ENCODE results near the gene UBAP2. TPM values are rescaled to one million over a fixed set of nuclear protein-coding genes. Genes with fewer than 3 reads are reported as not detected.

The UBAP2 gene, protein sequence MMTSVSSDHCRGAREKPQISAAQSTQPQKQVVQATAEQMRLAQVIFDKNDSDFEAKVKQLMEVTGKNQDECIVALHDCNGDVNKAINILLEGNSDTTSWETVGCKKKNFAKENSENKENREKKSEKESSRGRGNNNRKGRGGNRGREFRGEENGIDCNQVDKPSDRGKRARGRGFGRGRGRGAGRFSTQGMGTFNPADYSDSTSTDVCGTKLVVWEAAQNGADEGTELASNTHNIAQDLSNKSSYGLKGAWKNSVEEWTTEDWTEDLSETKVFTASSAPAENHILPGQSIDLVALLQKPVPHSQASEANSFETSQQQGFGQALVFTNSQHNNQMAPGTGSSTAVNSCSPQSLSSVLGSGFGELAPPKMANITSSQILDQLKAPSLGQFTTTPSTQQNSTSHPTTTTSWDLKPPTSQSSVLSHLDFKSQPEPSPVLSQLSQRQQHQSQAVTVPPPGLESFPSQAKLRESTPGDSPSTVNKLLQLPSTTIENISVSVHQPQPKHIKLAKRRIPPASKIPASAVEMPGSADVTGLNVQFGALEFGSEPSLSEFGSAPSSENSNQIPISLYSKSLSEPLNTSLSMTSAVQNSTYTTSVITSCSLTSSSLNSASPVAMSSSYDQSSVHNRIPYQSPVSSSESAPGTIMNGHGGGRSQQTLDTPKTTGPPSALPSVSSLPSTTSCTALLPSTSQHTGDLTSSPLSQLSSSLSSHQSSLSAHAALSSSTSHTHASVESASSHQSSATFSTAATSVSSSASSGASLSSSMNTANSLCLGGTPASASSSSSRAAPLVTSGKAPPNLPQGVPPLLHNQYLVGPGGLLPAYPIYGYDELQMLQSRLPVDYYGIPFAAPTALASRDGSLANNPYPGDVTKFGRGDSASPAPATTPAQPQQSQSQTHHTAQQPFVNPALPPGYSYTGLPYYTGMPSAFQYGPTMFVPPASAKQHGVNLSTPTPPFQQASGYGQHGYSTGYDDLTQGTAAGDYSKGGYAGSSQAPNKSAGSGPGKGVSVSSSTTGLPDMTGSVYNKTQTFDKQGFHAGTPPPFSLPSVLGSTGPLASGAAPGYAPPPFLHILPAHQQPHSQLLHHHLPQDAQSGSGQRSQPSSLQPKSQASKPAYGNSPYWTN
- total RNA-seq, result 15.7 and 18.0 TPM in 2 replicates

DNA sequence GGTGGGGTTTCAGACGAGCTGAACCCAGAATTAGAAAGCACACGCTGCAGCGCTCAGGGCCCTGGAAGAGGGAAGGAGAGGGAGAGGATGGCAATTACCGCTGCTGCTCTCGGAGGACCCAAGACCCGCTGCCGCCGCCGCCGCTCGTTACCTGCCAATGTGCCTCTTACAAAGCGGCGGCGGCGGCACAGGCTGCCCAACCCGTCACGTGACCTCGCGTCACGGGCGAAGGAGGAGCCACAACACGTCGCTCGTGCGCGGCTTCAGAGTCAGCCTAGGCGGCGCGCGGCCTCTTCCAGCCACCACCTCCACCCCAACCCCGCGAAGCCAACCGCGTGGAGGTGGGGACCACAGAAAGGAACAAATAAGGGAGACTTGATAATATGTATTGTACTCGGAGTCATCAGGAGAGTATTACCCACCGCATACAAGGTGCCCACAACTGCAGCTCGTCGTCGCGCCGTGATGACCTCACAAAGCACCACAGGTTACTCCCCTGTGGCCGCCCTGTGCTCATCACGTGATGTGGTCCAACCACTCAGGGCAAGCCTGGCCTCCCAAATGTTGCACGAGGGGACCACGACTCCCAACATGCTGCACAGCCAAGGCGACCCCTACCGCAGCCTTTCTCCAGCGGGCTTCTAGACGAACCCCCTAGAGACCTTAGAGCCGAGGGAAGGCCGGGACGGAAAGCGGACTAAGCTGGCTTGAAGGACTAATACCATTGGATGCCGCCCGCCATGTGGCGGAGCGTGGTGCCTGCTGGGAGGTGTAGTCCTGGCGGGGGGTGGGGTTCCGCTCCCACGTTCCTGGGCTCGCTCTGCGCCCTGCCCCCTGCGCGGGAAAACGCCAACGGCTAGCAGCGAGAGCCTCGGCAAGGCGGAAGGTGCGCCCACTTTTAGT, at the start of gene UBAP2:
UBAP2 (minus strand) TSS at position 161 of the 903 bp plus-strand sequence. CDS start 31,739 bp downstream, outside the sequence.

Other genes with a start within 250 kb of the UBAP2 start
- gene UBE2R2, start 231.7 kb downstream of the UBAP2 start, total RNA-seq, result 28.5 and 31.5 TPM in 2 replicates
- gene DCAF12, start 77.8 kb upstream of the UBAP2 start, total RNA-seq, result 25.6 and 25.7 TPM in 2 replicates
- gene UBAP1, start 130.2 kb upstream of the UBAP2 start, total RNA-seq, result 34.7 and 38.6 TPM in 2 replicates